Body of pancreas (tissue), 4 donors: ENCODE measurements around the gene LIMD2. TPM values are rescaled to one million over a fixed set of nuclear protein-coding genes. Genes with fewer than 3 reads are reported as not detected.

Experiments
- ATAC-seq: fragments of 150-250 bp; one replicate; pipeline ENCODE4 v1.9.1; 2016
- DNase-seq, 4 donors: peaks; one replicate each; pipeline ENCODE4 v3.0.0-alpha.2; 2019
- H3K27ac ChIP-seq, 4 donors: fragments of 200-600 bp; sonication (generic); 1 replicate in 3 of 4; 2 replicates in 1 of 4; pipeline versions ENCODE4 v1.5.1 to v1.6.1; 2016 to 2019; ENCODE audit warnings: mild to moderate bottlenecking in 1 of 4, mixed read lengths in 1 of 4, moderate library complexity in 1 of 4
- H3K27me3 ChIP-seq, 2 donors: fragments of 200-600 bp; sonication (generic); one replicate each; pipeline ENCODE4 v1.6.0; 2016; ENCODE audit warnings: mild to moderate bottlenecking in 1 of 2
- H3K36me3 ChIP-seq, 2 donors: fragments of 200-600 bp; sonication (generic); replicated peaks in 1 of 2; 2 replicates each; pipeline ENCODE4 v1.5.1; 2016; ENCODE audit warnings: low read depth in 2 of 2; ENCODE audit not compliant: insufficient read depth in 1 of 2
- H3K4me1 ChIP-seq: fragments of 200-600 bp; sonication (generic); one replicate; pipeline ENCODE4 v1.6.0; 2016
- H3K4me3 ChIP-seq, 2 donors: fragments of 200-600 bp; sonication (generic); 1 replicate in 1 of 2; 2 replicates in 1 of 2; pipeline ENCODE4 v1.5.1; 2016 to 2019
- H3K9me3 ChIP-seq, 3 donors: fragments of 200-600 bp; sonication (generic); 1 replicate in 2 of 3; 2 replicates in 1 of 3; pipeline ENCODE4 v1.5.1; 2016
- CTCF ChIP-seq, 7 experiments: fragments of 450-650 bp in 4 of 7; fragments of 200-600 bp in 3 of 7; sonication (generic) in 3 of 7; IDR thresholded peaks; one replicate each; pipeline ENCODE4 v1.5.1; 2016 to 2019; ENCODE audit warnings: antibody characterized with exemption in 7 of 7
- POLR2A ChIP-seq, 3 donors: fragments of 450-650 bp; IDR thresholded peaks; one replicate each; pipeline ENCODE4 v1.6.1; 2016; ENCODE audit warnings: antibody characterized with exemption in 3 of 3, mild to moderate bottlenecking in 2 of 3
- WGBS, 2 donors: methylation state at CpG; one replicate each; pipeline ENCODE4 v1.1.5; 2017; 5-methylcytosine and 5-hydroxymethylcytosine counted together
- intact Hi-C: fragments of 100-400 bp; cut with DNase I; formaldehyde crosslinking; loops from one replicate; pipeline ENCODE4 v1.15.1; 2023
- total RNA-seq, 2 donors: library from RNA; depleted of rRNA; stranded (reverse); fragments of >200 nt; gene quantifications; one replicate each; pipeline ENCODE4 v1.1.0, GENCODE V29; 2016

Gene LIMD2
- total RNA-seq, 2 donors from 2014 or later: 4.9 to 9.6 TPM

DNA sequence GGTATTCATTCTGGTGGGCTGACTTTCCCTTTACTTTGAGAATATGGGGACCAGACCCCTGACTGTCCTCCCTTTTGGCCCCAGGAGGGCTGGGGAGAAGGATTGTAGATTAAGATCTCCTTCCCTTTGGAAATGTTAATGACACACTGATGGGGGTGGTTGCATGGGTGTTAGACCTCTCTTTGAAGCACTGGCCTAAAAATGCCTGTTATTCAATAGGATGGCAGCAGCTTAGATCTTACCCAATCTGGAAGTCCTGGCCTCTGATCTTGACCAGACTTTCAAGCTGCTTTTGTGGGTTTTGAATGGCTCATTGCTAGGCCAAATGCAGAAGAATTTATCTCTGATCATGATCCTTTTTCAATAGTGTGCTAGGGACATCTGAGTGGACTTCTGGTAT lies 52.0 kb downstream of the LIMD2 start:
- intact Hi-C loops: no loop called here
- ATAC-seq: no peak
- no peak for DNase-seq
- Histone ChIP-seq H3K27ac (no peak overlapping the region), H3K4me1 (peaks cover 6% of the 10 kb centered on the region), H3K9me3 (no peaks in the 10 kb centered on the region), H3K27me3 (no peaks in the 10 kb centered on the region), H3K4me3 (no peak overlapping the region), H3K36me3 (peaks cover 0 to 2% of the 10 kb centered on the region in 2 donors)
- TF ChIP-seq CTCF (IDR thresholded peaks at IDR 0.05) (no peak), POLR2A (IDR thresholded peaks at IDR 0.05) (no peak)

DNA sequence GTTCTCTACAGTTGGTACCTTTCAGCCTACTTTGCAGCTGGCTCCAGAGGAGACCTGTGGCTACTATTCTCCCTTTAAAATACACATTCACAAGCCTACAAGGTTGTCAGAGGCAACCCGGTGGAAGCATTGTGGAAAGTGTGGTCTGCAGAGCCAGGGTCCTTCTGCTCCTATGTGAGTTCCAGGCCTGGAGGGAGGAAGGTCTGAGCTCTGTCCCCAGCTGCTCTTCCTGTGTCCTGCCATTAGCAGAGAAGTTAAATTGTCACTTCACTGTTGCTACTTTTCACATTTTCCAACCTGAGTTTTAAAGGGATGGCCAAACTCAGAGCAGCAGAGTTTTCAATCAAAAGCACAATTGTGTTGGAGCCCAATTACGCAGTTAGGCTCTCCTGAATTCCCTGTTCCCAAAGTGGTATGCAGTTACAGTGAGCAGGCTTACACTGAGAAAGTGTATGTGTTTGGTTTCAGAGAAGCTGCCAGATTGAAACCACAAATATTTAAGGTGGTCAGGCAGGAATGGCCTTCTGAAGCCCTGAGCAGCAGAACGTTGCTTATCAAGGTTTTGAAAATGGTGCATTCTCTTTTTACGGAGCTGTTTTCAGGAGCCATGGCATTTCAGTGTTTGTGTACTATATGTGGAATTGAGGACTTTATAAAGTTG lies 52.7 kb downstream of the LIMD2 start:
- Histone ChIP-seq H3K4me1 (no peaks in the 10 kb centered on the region), H3K27ac (no peak overlapping the region), H3K36me3 (peaks cover 0 to 2% of the 10 kb centered on the region in 2 donors), H3K4me3 (no peak overlapping the region), H3K27me3 (no peaks in the 10 kb centered on the region), H3K9me3 (no peaks in the 10 kb centered on the region)
- no peak for ATAC-seq
- TF ChIP-seq CTCF (IDR thresholded peaks at IDR 0.05) (no peak), POLR2A (IDR thresholded peaks at IDR 0.05) (no peak)
- DNase-seq: no peak
- 73 to 82% methylated on average over 4 of the region's 4 CpGs for WGBS, 2 donors
- intact Hi-C loops: no loop called here

DNA sequence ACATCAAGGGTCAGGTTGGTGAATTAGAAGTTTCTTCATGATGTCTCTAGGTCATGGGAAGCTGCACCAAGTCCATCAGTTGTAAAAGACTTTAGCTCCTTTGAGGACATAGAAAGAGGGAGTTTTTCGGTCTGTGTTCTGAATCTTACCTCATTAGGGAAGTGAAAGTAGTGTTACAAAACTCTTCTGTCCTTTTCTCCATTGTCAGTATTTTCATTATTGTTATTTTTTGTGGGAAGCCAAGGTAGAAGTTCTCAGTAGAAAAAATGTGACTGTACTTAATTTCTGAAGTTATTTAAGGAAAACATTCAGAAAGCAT lies 53.5 kb downstream of the LIMD2 start:
- H3K9me3 ChIP-seq: no peaks in the 10 kb centered on the region
- no peaks in the 10 kb centered on the region for H3K27me3 ChIP-seq
- peaks cover 0 to 2% of the 10 kb centered on the region in 2 donors for H3K36me3 ChIP-seq
- 57 to 100% methylated on average over 1 of the region's 1 CpG for WGBS, 2 donors
- DNase-seq (no peak), ATAC-seq (no peak)
- H3K4me3 ChIP-seq: no peak overlapping the region
- no peaks in the 10 kb centered on the region for H3K4me1 ChIP-seq
- intact Hi-C loops: no loop called here
- TF ChIP-seq POLR2A (IDR thresholded peaks at IDR 0.05) (no peak), CTCF (IDR thresholded peaks at IDR 0.05) (no peak)
- peak overlapping the region in 1 of 4 donors; percentile 44 for H3K27ac ChIP-seq

Other genes starting within 250 kb of the LIMD2 start
- 1 to 10 TPM; 5.3 to 6.2 TPM for gene ACE, start 223.1 kb downstream of the LIMD2 start, total RNA-seq
- under 1 TPM in 1 of 2 donors, not detected in 1; 0.78 TPM for gene KCNH6, start 176.8 kb downstream of the LIMD2 start, total RNA-seq
- gene DCAF7, start 149.6 kb downstream of the LIMD2 start, total RNA-seq: 10 to 100 TPM; 16.8 to 16.9 TPM
- gene TACO1, start 99.2 kb downstream of the LIMD2 start, total RNA-seq: 10 to 100 TPM in 1 of 2 donors, 1 to 10 TPM in 1; 9.3 to 10.5 TPM
- gene MAP3K3, start 77.7 kb downstream of the LIMD2 start, total RNA-seq: 10 to 100 TPM; 21.0 to 33.3 TPM
- gene STRADA, start 41.7 kb upstream of the LIMD2 start, total RNA-seq: 10 to 100 TPM; 25.4 to 26.7 TPM
- gene CCDC47, start 73.5 kb upstream of the LIMD2 start, total RNA-seq: 10 to 100 TPM; 42.2 to 56.8 TPM
- 100 to 1,000 TPM; 114 to 116 TPM for gene DDX42, start 74.0 kb upstream of the LIMD2 start, total RNA-seq
- gene PSMC5, start 127.3 kb upstream of the LIMD2 start, total RNA-seq: 10 to 100 TPM; 55.0 to 59.4 TPM
- gene FTSJ3, start 127.5 kb upstream of the LIMD2 start, total RNA-seq: 10 to 100 TPM; 22.7 to 30.9 TPM
- 10 to 100 TPM; 75.8 to 87.9 TPM for gene SMARCD2, start 142.6 kb upstream of the LIMD2 start, total RNA-seq
- gene CSH2, start 173.6 kb upstream of the LIMD2 start, total RNA-seq: not detected
- not detected for gene GH2, start 181.8 kb upstream of the LIMD2 start, total RNA-seq
- gene CSH1, start 196.4 kb upstream of the LIMD2 start, total RNA-seq: not detected
- not detected for gene CSHL1, start 211.1 kb upstream of the LIMD2 start, total RNA-seq
- gene GH1, start 218.7 kb upstream of the LIMD2 start, total RNA-seq: not detected
- not detected for gene CD79B, start 232.2 kb upstream of the LIMD2 start, total RNA-seq